ENCODE data around the gene LAMTOR5.

GRCh38 chr1:110418729-110419128 is 11.2 kb upstream of the LAMTOR5 start:
- TF ChIP-seq CTCF (IDR thresholded peaks at IDR 0.05; ENCODE audit: poor library complexity) (no peak), EZH2 (IDR thresholded peaks at IDR 0.05; ENCODE audit: borderline replicate concordance) (no peak)

All from hepatocyte (in vitro differentiated cells).